Peyer's patch (tissue), 4 donors: ENCODE measurements around the gene UBE2V1. TPM values are rescaled to one million over a fixed set of nuclear protein-coding genes. Genes with fewer than 3 reads are reported as not detected.
"Not testable (repeated sequence)": the region's sequence is repeated elsewhere in the genome, so short reads cannot be mapped to it uniquely, and the experiment has no call there.

ENCODE experiments used
- DNase-seq, 3 donors: peaks; one replicate each; pipeline ENCODE4 v3.0.0-alpha.2; 2017 to 2019
- H3K27ac ChIP-seq, 4 donors: fragments of 200-600 bp; sonication (generic); one replicate each; pipeline ENCODE4 v1.5.1; 2016 to 2019
- H3K27me3 ChIP-seq, 2 donors: fragments of 200-600 bp; sonication (generic); one replicate each; pipeline ENCODE4 v1.5.1; 2019
- H3K36me3 ChIP-seq, 3 donors: fragments of 200-600 bp; sonication (generic); one replicate each; pipeline ENCODE4 v1.5.1; 2016 to 2019
- H3K4me1 ChIP-seq, 4 donors: fragments of 200-600 bp; sonication (generic); one replicate each; pipeline ENCODE4 v1.5.1; 2016 to 2019
- H3K4me3 ChIP-seq, 4 donors: fragments of 200-600 bp; sonication (generic); 1 replicate in 3 of 4; 2 replicates in 1 of 4; pipeline ENCODE4 v1.5.1; 2016 to 2019; ENCODE audit warnings: mild to moderate bottlenecking in 1 of 4
- H3K9me3 ChIP-seq, 4 donors: fragments of 200-600 bp; sonication (generic); one replicate each; pipeline ENCODE4 v1.5.1; 2016 to 2019; ENCODE audit warnings: mild to moderate bottlenecking in 1 of 4
- CTCF ChIP-seq, 6 experiments: fragments of 450-650 bp in 4 of 6; fragments of 200-600 bp in 2 of 6; sonication (generic) in 1 of 6; IDR thresholded peaks; one replicate each; pipeline ENCODE4 v1.5.1; 2017 to 2019; ENCODE audit warnings: antibody characterized with exemption in 6 of 6, mild to moderate bottlenecking in 3 of 6, moderate library complexity in 1 of 6
- POLR2A ChIP-seq, 2 donors: fragments of 450-650 bp; IDR thresholded peaks; one replicate each; pipeline ENCODE4 v1.5.1; 2017; ENCODE audit warnings: antibody characterized with exemption in 2 of 2, mild to moderate bottlenecking in 2 of 2, moderate library complexity in 2 of 2
- total RNA-seq, 4 donors: library from RNA; depleted of rRNA; stranded (reverse); fragments of >200 nt; gene quantifications; one replicate each; pipeline ENCODE4 v1.1.0, GENCODE V29; 2016

UBE2V1 gene
- 100 to 1,000 TPM in 3 of 4 donors, 10 to 100 TPM in 1; 94.4 to 111 (median 105) TPM for total RNA-seq

GRCh38 chr20:50112512-50113419, at the start of gene UBE2V1:
Gene UBE2V1, minus strand, starts transcription at chr20:50113150. Its CDS starts 22 bp downstream, at chr20:50113128.
- Histone ChIP-seq H3K4me3 (peak within 1 kb of the TSS; percentile 81 to 98 (median 94)), H3K27ac (peak within 1 kb of the TSS; percentile 91 to 99 (median 95)), H3K27me3 (no peaks in the 10 kb centered on the region), H3K36me3 (no peaks in the 10 kb centered on the region), H3K9me3 (no peaks in the 10 kb centered on the region), H3K4me1 (peaks cover 19 to 66% (median 28%) of the 10 kb centered on the region in 4 donors)
- DNase-seq, result peak; percentile 93 to 95 (median 94)
- peak in 2 of 6 experiments; percentile 24 to 32 for TF ChIP-seq CTCF (IDR thresholded peaks at IDR 0.05)
- peak; percentile 47 to 73 for TF ChIP-seq POLR2A (IDR thresholded peaks at IDR 0.05)

- DNase-seq, H3K4me3 ChIP-seq, H3K36me3 ChIP-seq, H3K4me1 ChIP-seq, H3K27me3 ChIP-seq, H3K27ac ChIP-seq, H3K9me3 ChIP-seq: not testable (repeated sequence)
These were observed 48.5 kb upstream of the UBE2V1 start for GRCh38 chr20:50161494-50161893.

- no peaks in the 10 kb centered on the region for H3K9me3 ChIP-seq
- H3K27ac ChIP-seq, result peak within 1 kb of the TSS; percentile 85 to 94 (median 92)
- no peaks in the 10 kb centered on the region for H3K36me3 ChIP-seq
- DNase-seq, result peak; percentile 80 to 95 (median 95)
- TF ChIP-seq POLR2A (IDR thresholded peaks at IDR 0.05) (peak; percentile 83 to 96), CTCF (IDR thresholded peaks at IDR 0.05) (peak in 2 of 6 experiments; percentile 6 to 29)
- H3K4me3 ChIP-seq, result peak within 1 kb of the TSS; percentile 71 to 97 (median 90)
- H3K4me1 ChIP-seq, result peaks cover 6 to 38% (median 11%) of the 10 kb centered on the region in 4 donors
- no peaks in the 10 kb centered on the region for H3K27me3 ChIP-seq
These were observed 40.8 kb upstream of the UBE2V1 start, which contains the start of gene PEDS1 for GRCh38 chr20:50153500-50154377. Gene PEDS1, minus strand, starts transcription at chr20:50153723. Its CDS starts 86 bp downstream, at chr20:50153637.

- no peak for TF ChIP-seq POLR2A (IDR thresholded peaks at IDR 0.05)
- TF ChIP-seq CTCF (IDR thresholded peaks at IDR 0.05), result no peak
- H3K4me3 ChIP-seq, result peak overlapping the region; percentile 71 to 97 (median 90)
- H3K9me3 ChIP-seq, result no peaks in the 10 kb centered on the region
- DNase-seq, result peak in 2 of 3 donors; percentile 23 to 65
- H3K36me3 ChIP-seq, result no peaks in the 10 kb centered on the region
- peaks cover 6 to 38% (median 11%) of the 10 kb centered on the region in 4 donors for H3K4me1 ChIP-seq
- H3K27ac ChIP-seq, result peak overlapping the region; percentile 85 to 94 (median 92)
- H3K27me3 ChIP-seq, result no peaks in the 10 kb centered on the region
These were observed 40.2 kb upstream of the UBE2V1 start for GRCh38 chr20:50153153-50153499.

GRCh38 chr20:50152394-50153152, 39.6 kb upstream of the UBE2V1 start:
- H3K36me3 ChIP-seq, result no peaks in the 10 kb centered on the region
- no peak for DNase-seq
- H3K27ac ChIP-seq, result peak overlapping the region; percentile 85 to 94 (median 92)
- peaks cover 6 to 41% (median 11%) of the 10 kb centered on the region in 4 donors for H3K4me1 ChIP-seq
- TF ChIP-seq CTCF (IDR thresholded peaks at IDR 0.05), result peak in 3 of 6 experiments; percentile 29 to 32 (median 30)
- no peak for TF ChIP-seq POLR2A (IDR thresholded peaks at IDR 0.05)
- no peaks in the 10 kb centered on the region for H3K9me3 ChIP-seq
- no peaks in the 10 kb centered on the region for H3K27me3 ChIP-seq
- H3K4me3 ChIP-seq, result peak overlapping the region; percentile 71 to 97 (median 90)
